Muscle of back (tissue), 11 donors: ENCODE data around the gene ZNF428. TPM values are rescaled to one million over a fixed set of nuclear protein-coding genes. Genes with fewer than 3 reads are reported as not detected.
A peak's percentile ranks its signal among the peaks of the same experiment; 100 is the strongest.
"Not testable (repeated sequence)": the region's sequence is repeated elsewhere in the genome, so short reads cannot be mapped to it uniquely, and the experiment has no call there.

Experiments
- DNase-seq, 3 donors: peaks; one replicate each; pipeline versions ENCODE4 v3.0.0 to v3.0.0-alpha.2; 2013
- polyA plus RNA-seq, 10 donors: library from polyadenylated mRNA; unstranded; fragments of 120-200 nt; gene quantifications; one replicate each; pipeline ENCODE4 v1.2.1, GENCODE V29; 2013; ENCODE audit not compliant: insufficient read length in 10 of 10

ZNF428 gene
- polyA plus RNA-seq, 10 donors: 38.1 to 76.5 (median 44.3) TPM

- peak in 2 of 3 donors; percentile 61 to 80 for DNase-seq
Observed at GRCh38 chr19:43594710-43595604, 24.5 kb downstream of the ZNF428 start.

GRCh38 chr19:43594081-43594697 lies 25.2 kb downstream of the ZNF428 start:
- no peak for DNase-seq

GRCh38 chr19:43592800-43593350 lies 26.6 kb downstream of the ZNF428 start:
- DNase-seq: no peak

- no peak for DNase-seq
Observed at GRCh38 chr19:43591904-43592772, 27.3 kb downstream of the ZNF428 start.

GRCh38 chr19:43589678-43590077 lies 29.8 kb downstream of the ZNF428 start:
- DNase-seq: no peak

GRCh38 chr19:43589277-43589676 lies 30.2 kb downstream of the ZNF428 start:
- DNase-seq: no peak

GRCh38 chr19:43587029-43587428 lies 32.4 kb downstream of the ZNF428 start:
- DNase-seq: not testable (repeated sequence)

- no peak for DNase-seq
Observed at GRCh38 chr19:43586346-43586745, 33.1 kb downstream of the ZNF428 start.

- DNase-seq: no peak
Observed at GRCh38 chr19:43584484-43584883, 34.9 kb downstream of the ZNF428 start.

- no peak for DNase-seq
Observed at GRCh38 chr19:43582495-43582894, 36.9 kb downstream of the ZNF428 start.

GRCh38 chr19:43581467-43581866 lies 38.0 kb downstream of the ZNF428 start:
- DNase-seq: no peak

GRCh38 chr19:43578787-43579186 lies 40.6 kb downstream of the ZNF428 start:
- no peak for DNase-seq

- DNase-seq: peak in 1 of 3 donors; percentile 14
Observed at GRCh38 chr19:43575955-43576878, 43.2 kb downstream of the ZNF428 start.

- DNase-seq: peak; percentile 99 to 100 (median 99)
Observed at GRCh38 chr19:43575156-43575950, 44.1 kb downstream of the ZNF428 start, which contains the start of the genes PINLYP and XRCC1. PINLYP (plus strand) TSS chr19:43575801; CDS start chr19:43577192, 1,391 bp downstream. XRCC1 (minus strand) TSS chr19:43575527; CDS start chr19:43575458, 69 bp downstream.

GRCh38 chr19:43574424-43575155 lies 44.8 kb downstream of the ZNF428 start:
- DNase-seq: no peak

- DNase-seq: no peak
Observed at GRCh38 chr19:43572171-43572588, 47.2 kb downstream of the ZNF428 start.

GRCh38 chr19:43570174-43570791 lies 49.1 kb downstream of the ZNF428 start:
- DNase-seq: no peak

- DNase-seq: no peak
Observed at GRCh38 chr19:43569657-43570056, 49.8 kb downstream of the ZNF428 start.
